HG03442 (cell line): Measurements from ENCODE around the gene SEPTIN10.
A peak's percentile ranks its signal among the peaks of the same experiment; 100 is the strongest.

ENCODE experiments used
- ATAC-seq: cut with Tn5 transposase; IDR thresholded peaks from one replicate; pipeline ENCODE4 v1.9.1; 2021; ENCODE audit warnings: mild to moderate bottlenecking, moderate library complexity; ENCODE audit not compliant: unreplicated experiment

The SEPTIN10 gene

DNA sequence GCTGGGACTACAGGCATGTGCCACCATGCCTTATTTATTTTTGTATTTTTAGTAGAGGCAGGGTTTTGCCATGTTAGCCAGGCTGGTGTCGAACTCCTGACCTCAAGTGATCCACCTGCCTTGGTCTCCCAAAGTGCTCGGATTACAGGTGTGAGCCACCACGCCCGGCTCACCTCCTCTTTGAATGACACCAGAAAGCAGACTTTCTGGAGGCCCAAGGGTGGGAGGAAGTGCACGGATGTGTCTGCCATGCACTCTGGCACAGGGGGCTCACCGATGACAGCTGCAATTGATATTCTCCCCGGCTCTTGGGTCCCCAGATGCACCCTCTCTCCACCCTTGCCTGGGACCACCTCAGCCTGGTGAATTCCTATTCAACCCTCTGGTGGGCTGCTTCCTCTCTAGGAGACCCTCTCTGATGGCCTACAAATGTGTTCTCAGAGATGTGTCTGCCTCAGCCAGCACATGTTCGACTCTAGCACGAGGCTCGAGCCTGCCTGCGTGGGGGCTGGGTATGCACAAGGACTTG is 87.3 kb downstream of the SEPTIN10 start:
- ATAC-seq = no peak

GRCh38 chr2:109525836-109526235 is 87.9 kb downstream of the SEPTIN10 start:
- no peak for ATAC-seq

GRCh38 chr2:109523536-109524361 is 90.0 kb downstream of the SEPTIN10 start:
- no peak for ATAC-seq

DNA sequence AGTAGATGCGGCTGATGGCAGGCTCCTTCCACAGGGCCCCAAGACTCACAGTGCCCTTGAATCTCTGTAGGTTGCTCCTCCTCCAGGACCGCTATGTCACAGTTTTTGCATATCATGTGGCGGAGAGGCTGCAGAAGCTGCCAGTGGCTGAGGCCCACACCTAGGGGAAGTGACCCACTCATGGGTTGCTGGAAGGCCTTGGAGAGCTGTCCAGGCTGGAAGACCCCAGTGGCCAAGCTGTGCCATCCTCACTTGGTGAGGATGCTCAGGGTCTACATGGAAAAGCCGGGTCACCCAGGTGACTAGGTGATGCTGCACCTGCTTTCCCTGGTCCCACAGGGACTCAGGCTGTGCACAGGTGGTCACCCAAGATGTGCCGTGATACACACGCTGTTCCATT is 90.6 kb downstream of the SEPTIN10 start:
- no peak for ATAC-seq

- ATAC-seq = no peak
Observed at GRCh38 chr2:109522063-109522374, 91.7 kb downstream of the SEPTIN10 start.

GRCh38 chr2:109521233-109522062 is 92.3 kb downstream of the SEPTIN10 start:
- ATAC-seq = no peak

- ATAC-seq = no peak
Observed at GRCh38 chr2:109519513-109519912, 94.3 kb downstream of the SEPTIN10 start.

GRCh38 chr2:109517118-109517889 is 96.5 kb downstream of the SEPTIN10 start:
- ATAC-seq = no peak

DNA sequence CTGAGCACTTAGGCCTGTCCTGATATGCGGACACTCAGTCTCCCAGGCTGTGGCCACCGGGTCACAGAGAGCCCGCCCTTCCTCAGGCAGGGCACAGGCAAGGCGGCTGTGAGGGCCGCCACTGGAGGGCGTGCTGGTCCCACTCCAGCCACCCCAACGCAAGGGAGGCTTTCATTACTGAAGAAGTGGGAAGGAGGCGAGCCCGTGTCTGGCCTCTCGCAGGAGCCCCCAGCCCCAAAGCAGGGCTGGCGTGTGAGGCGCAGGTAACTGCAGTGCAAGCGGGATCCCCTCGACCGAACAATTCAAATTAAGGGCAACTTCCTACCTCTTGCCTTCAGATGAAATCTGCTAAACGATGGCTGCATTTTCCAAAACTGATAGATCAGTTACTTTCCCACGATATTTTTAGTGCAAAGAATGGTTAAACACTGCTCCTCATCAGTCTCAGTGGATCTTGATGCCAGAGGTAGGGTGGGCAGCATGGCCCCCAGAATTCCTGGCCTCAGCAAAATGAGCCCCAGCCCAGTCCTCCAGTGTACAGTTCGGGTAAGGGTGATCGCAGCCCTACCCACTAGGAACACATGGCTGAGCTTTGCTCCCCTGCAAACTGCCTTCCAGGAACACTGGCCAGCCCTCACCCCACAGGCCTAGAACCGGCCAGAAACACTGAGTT is 97.2 kb downstream of the SEPTIN10 start:
- no peak for ATAC-seq

DNA sequence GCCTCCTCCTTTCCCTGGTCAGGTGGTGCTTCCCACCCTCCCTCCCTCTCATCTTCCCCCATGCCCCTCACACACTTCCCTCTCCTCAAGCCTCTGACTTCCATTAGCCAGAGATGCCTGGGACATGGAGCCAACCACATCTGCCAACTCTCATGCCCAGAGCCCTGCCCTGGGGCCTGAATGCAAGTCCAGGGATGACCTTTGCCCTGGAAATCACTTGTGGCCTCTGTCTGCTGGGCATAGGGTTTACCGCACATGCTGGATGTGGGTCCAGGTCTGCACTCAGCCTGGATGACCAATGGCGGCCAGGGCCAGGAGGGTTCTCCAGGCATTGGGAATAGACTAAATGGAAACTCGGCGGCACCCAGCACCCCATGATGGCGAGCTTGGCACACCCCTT is 98.9 kb downstream of the SEPTIN10 start:
- ATAC-seq = no peak

DNA sequence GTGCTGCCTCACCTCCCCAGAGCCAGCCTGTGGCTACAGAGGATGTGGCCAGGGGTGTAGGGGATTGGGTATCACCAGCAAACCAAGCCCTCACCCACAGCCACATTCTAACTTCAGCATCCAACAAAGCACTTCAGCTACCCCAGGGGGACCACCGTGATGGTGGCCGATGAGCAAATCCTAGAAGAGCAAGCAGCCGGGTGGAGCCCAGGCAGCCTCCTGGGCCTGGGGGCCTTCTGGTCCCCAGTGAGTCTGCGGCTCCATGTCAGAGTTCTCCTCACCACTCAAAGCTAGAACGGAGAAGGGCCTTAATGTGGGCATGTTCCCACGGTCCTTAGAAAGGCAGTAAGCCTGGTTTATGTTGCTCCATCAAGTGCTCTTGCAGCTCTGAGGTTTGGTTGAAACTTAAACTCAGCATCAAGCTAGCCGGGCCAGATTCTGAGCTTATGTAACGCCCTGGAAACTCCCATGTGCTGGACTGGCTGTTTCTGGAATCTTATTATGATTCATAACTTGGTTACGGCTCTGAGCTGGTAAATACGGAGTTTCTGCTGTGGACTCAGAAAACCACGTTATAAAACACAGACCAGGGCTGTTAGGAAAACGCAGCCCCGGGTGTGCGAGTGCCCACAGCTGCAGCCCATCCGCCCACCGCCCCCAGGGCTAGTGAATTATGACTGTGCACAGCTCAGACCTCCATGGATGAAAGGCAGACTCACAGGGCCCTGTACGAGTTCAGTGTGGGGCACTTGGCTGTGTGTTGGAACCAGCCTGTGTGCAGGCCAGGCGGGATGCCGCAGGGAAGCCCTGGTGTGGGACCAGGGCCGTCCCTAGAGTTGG is 99.8 kb downstream of the SEPTIN10 start:
- ATAC-seq = peak; percentile 71

DNA sequence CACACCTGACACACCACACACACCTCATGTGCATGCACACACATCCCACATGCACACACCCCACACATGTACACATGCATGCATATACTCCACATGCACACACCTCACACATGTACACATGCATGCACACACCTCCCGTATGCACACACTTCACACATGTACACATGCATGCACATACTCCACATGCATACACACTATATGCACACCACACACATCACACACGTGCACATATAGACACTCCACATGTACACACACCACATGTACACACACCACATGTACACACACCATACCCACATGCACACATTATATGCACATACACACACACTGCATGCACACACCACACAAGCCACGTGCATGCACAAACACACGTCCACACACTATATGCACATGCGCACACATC is 100.5 kb downstream of the SEPTIN10 start:
- ATAC-seq = no peak

GRCh38 chr2:109512076-109512475 is 101.7 kb downstream of the SEPTIN10 start:
- ATAC-seq = no peak

DNA sequence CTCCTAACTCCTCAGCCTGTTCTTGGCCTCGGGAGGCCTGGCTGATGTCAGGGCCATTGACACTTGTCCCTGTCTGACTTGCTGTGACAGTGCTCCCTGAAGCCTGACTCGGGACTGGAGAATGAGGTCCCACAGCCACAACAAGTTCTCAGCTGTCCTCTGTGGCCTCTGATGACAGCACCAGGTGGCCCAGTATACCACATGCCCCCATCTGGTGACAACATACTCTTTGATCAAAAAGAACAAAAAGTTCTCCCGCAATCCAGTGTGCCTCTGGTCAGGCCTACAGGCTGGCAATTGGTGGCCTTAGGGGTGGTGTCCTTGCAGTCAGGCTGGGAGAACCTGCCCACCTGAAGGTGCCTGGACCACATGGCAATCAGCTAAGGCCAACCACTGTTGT is 102.6 kb downstream of the SEPTIN10 start:
- ATAC-seq = no peak

DNA sequence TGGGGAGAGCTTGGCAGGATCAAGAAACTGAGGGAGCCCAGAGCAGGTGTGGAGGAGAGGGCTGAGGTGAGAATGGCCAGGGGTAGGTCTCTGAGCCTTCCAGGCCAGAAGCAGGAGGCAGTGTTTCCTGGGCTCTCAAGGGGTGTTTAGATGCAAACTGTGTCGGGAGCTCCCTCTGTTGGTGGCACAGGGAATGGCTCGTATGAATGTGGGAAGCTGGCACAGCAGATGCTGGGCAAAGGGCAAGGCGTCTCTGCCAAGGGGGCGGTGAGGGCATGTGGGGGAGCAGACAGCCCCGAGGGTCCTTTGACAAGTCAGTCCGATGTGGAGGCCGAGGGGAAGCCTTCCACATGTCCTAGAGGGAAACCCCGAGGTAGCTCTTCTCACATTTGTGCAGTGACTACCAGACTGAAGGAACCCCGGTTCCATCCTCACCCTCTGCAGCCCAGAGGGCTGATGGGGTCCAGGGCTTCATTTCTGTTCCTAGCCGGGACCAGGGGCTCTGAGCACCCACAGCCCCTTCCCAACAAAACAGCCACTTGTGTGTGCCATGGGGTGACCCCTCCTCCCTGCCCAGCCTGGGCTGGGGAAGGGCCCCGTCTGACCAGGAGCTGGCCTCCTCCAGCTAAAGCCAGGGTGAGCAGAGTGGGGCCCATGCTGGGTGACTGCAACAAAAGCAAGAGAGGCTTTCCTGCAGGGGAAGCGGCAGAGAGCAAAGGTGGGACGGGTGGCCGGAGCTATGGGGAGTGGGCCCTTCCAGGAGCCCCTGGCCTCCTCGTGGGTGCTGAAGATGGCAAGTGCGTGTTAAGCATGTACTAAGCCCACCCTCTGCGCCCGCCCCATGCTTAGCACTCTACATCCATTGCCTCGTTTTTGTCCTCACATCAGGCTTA is 103.4 kb downstream of the SEPTIN10 start:
- no peak for ATAC-seq

- no peak for ATAC-seq
Observed at GRCh38 chr2:109508556-109508955, 105.2 kb downstream of the SEPTIN10 start.

DNA sequence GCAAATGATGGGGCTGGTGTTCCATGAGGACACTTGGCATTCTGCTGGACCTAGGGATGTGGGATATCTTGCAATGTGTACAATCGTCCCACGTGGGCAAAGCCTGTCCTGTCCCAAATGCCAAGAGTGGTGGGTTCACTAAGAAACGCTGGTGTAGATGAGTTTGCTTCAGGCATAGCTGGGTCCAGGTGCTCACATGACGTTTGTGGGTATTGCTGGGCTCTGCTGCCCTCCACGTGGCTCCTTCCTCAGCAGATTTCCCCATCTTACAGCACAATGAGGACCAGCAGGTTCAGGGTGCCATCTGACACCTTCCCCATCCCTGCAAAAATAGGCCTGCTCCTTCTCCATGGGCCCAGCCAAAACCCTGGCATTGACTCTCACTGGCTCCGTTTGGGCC is 105.9 kb downstream of the SEPTIN10 start:
- ATAC-seq = no peak

- no peak for ATAC-seq
Observed at GRCh38 chr2:109507217-109507616, 106.5 kb downstream of the SEPTIN10 start.

- no peak for ATAC-seq
Observed at GRCh38 chr2:109503191-109503590, 110.6 kb downstream of the SEPTIN10 start.
